Inflammatory macrophage treated with lipopolysaccharide for 1 hour (primary cell): ENCODE results near the gene PTBP3.
"Not testable (repeated sequence)": the region's sequence is repeated elsewhere in the genome, so short reads cannot be mapped to it uniquely, and the experiment has no call there.

Source experiments
- DNase-seq, 2 donors: peaks; one replicate each; pipeline ENCODE4 v3.0.0-alpha.2; 2020 to 2022

Gene PTBP3

DNA sequence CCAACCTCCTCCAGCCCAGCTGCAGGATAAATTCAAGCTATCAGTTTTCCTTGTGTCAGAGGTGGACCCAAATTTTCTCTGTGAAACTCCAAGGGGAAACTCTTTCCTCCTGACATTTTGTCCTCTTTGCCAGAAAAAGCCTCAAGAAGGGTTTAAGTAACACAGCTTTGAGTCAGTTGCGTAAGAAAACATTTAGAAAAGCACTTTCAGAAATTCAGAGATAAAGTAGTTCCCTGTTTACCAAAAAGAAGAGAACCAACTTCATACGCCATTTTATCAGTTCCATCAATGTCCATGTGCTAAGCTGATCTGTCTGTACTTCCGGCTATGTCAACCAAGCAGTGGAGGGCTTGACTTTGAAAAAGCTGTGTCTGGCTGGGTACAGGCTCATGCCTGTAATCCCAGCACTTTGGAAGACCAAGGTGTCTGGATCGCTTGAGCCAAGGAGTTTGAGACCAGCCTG, 138.4 kb downstream of the PTBP3 start:
- DNase-seq, result peak; percentile 56 to 62

DNA sequence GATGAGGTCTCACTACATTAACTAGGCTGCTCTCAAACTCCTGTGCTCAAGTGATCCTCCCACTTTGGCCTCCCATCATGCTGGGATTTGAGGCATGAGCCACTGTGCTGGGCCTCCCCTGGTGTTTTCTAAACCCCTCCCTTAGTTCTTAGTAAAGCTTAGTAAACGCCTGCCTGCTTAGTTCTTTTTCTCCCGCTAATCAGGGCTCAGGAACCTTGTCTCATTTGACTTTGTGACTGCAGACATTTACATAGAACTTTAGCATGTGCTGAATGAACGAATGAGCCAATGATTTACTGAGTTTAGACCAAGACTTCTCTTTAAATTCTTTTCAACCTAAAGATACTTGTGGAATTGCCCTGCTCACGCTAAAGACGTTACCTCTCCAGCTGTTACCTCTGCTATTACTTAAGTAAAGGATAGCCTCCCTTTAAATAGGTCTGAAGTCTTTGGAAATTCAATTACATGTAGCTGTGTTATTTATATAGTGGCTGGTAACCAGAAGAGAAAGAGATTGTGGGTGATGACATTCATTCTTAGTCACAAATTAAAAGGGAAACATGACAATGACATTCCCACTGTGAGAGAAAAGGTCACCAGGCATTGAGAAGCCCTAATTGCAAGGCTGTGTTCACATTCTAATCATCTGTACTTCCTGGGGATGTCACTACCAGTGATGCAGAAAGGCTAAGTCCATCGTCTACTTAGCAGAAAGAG, 139.7 kb downstream of the PTBP3 start:
- peak; percentile 58 to 68 for DNase-seq

DNA sequence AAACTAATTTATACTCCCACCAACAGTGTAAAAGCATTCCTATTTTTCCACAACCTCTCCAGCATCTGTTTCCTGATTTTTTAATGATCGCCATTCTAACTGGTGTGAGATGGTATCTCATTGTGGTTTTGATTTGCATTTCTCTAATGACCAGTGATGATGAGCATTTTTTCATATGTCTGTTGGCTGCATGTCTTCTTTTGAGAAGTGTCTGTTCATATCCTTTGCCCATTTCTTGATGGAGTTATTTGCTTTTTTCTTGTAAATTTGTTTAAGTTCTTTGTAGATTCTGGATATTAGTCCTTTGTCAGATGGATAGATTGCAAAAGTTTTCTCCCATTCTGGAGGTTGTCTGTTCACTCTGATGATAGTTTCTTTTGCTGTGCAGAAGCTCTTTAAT, 143.1 kb downstream of the PTBP3 start:
- not testable (repeated sequence) for DNase-seq

DNA sequence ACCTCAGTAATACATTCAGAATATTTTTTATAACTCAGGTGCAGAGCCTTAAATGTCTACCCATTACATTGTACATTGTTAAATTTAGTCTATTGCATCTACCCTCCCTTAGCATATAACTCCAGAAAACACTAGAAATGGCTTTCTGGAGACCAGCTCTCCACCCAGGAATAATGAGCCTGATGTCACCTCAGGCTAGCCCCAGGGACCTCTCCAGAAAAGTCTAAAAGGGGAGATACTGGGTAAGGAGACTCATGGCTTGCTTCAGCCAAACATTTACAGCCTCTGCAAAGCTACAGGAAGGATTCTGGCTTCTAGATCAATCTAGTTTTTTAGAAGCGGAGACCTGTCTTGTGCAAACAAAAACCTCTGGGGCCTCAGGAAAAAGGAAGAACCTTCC, 144.5 kb downstream of the PTBP3 start:
- DNase-seq, result no peak

DNA sequence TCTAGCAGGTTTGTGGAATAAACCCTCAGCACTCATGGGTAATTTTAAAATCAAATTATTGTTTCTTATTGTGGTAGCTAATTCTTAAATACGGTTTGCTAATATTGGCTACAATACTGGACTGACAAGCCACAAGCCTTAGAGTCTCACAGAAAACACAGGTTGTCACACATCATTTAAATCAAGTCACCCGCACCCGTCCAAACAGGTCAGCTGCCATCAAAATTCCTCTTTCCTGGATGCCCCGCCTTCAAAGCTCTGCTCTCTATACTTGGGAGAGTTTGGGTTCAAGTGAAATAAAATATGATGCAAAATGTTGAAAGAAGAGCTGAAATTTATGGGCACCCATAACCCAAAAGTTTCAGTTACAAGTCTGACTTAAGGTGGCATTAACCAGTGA, 146.0 kb downstream of the PTBP3 start:
- no peak for DNase-seq

DNA sequence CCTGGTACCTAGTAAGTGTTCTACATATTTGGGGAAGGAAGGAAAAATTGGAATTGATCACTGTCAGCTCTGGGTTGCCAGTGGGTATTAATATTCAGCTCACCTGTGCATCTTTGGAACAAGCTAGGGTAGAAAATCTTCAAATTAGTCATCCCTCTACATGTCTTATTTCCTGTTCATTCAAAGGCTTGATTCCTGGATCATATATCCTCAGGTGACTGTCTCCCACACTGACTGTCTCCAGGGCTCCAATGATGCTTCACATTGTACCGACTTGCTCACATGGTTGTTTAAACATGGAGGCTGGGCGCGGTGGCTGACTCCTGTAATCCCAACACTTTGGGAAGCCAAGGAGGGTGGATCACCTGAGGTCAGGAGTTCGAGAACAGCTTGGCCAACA, 146.7 kb downstream of the PTBP3 start:
- no peak for DNase-seq

DNA sequence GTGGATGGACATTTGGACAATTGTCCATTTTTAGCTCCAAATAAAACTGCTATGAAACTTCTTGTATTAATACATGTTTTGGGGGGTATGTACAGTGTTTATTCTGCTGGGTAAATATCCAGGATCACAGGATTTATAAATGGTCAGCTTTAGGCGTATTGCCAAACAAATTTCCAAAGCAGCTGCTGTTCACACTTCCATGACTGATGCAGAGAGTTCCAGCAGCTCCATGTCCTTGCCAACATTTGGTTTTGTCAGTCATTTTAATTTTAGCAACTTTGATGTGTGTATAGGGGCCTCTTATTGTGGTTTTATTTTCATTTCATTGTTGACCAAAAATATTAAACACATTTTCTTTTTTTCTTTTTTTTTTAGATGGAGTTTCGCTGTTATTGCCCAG, 148.5 kb downstream of the PTBP3 start:
- no peak for DNase-seq

DNA sequence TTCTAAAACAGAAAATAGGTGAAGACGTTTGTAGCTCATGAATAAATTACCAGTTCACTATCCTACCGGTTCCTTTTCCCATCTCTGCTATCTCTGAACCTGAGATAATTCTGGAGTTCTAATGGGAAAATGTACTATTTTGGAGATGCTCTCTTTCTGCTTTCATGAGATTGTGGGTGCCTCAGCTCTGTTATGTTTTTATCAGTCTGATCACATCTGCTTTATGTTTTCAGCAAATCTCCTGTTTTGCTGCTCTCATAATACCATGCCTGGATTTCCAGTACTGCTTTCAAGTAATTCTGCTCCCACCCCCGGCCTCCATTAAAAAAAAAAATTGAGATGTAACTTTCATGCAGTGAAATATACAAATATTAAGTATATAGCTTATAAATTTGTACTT, 149.2 kb downstream of the PTBP3 start:
- DNase-seq, result no peak

DNA sequence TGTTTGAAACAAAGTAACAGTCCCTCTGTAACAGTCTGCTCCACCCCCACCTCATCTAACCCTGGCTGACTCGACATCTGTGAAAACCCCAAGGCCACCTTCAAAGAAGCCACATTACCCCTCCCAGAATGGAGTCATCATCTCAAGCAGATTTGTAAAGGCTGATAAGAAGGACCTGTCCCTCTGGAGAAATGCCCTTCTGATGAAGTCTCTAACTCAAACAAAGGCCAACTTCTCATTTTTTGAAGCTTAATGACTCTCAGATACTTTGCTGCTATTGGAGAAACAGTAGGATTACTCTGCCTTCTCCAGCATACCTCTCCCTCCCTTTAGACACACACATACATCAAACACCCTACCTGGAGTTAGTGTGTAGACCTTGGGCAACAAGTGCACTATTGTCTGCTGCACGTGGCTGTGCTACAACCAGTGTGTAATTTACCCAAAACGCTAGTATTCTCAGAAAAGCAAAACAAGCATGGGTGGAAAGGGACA, 153.0 kb downstream of the PTBP3 start:
- peak in 1 of 2 donors; percentile 28 for DNase-seq

DNA sequence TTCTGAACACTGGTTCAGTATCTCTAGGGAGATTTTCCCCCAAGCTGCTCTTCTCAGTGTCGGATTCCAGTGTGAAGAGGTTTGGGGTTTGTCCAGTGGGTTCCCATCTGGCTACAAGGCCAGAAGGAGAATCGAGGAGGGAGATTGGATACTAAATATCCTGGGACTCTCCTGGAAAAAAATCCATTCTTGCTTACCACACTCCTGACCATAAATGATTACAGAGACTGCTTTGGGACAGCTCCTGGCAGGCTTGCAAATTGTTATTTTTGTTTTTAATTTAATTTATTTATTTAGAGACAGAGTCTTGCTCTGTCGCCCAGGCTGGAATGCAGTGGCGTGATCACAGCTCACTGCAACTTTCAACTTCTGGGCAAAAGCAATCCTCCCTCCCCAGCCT, 153.6 kb downstream of the PTBP3 start:
- DNase-seq, result no peak

DNA sequence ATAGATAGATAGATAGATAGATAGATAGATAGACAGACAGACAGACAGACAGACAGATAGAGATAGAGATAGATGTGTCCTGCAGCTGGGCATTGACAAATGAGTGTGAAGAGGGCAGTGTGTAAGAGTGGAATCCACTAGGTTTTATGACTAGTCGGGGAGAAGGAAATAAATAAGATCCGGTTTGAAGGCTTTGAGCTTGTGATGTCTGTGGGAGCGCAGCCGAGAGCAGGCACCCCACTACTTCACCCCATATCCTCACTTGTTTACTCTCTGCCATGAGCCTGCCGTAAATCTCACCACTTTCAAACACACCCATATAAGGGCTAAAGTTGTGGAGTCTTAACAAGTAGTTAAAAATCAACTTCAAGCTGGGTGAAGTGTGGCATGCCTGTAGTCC, 156.9 kb downstream of the PTBP3 start:
- peak; percentile 25 to 59 for DNase-seq

DNA sequence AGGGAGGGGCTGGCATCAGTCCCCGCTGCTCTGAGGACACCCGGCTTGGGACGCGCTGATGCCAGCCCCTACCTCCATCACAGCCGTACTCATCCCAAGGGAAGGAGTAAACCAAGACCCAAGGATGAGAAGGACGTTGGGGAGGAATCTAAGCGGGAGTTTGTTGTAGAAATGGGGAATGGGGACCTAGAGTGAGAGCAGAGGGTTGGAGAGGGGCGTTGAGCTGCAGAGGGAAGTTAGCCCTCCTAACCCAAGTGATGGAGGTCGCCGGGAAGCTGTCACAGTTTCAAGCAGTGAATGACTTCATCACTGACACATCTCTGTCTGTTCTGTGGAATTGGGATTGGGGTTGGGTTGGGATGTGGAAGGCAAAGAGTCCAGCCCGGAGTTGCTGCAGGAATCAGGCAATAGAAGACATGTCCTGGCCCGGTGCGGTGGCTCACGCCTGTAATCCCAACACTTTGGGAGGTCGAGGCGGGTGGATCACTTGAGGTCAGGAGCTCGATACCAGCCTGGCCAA, 157.6 kb downstream of the PTBP3 start:
- no peak for DNase-seq

DNA sequence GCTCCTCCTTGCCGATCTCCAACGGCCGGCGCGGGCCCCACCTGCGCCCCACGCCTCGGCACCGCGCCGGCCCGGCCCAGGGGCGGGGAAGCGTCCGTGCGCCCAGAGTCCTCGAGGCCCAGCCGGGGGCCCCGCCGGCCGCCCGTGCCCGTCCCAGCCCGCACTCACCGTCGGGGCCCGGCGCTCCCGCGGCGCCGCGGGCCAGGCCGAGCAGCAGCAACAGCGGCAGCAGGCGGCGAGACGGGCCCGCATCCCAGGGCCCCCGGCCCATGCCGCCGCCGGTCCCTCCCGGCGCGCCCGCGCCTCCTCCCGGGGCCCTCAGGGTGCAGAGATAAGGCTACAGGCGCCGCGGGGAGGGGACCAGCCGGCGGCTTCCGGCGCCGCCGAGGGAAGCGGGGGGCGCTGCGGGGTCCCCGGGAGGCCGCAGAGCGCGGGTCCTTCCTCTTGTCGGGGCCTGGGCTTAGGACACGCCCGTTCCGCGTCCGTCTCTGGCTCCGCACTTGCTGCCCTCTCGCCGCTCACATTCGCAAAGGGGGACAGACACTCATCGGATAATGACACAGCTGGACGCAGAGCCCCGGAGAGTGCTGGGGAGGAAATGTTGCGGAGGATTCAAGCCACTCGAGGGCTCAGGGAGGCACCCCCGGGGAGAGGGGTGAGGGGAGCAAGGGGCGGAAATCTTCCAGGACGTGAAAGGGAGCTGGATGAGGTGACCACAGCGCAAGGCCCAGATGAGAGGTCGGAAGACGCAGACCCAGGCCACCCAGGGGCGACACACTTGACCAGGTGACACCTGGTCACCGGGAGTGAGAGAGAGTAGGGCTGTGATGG, 158.2 kb downstream of the PTBP3 start, which contains the start of gene SUSD1:
SUSD1 (minus strand) TSS at position 333 of the 831 bp plus-strand sequence; CDS start at position 271, 62 bp downstream.
- peak; percentile 10 to 48 for DNase-seq

DNA sequence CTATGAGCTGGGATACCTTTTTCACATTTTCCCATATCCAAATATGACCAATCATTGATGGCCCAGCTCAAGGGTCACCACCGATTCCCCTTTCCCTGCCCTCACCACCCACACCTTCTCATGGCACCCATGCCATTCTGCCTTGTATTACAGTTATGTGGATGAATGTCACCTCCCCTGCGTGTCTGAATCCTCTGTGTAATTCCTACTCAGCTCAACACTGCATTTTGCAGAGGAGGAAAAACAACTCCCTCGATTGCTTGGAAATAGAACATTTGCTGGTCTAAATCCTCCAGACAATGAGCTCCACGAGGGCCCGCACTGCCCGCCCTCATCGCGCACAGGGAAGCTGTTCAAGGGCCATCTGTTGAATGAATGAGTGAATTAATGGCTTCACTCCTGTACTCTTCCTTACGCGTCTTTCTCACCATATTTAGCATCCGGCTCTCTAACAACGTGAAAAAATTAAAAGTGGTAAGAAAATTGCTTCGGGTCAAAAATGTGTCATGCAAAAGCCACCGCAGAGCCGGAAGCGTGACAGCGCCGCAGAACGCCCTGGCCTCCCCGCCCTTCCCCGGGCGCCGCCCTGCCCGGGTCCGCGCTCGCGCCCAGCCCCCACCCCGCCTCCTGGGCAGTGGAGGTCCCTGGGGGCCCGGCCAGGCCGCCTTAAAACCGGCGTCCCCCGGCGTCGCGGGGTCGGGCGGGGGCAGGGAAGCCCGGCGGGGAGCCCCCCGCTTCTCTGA, 159.0 kb downstream of the PTBP3 start:
- DNase-seq, result peak; percentile 52 to 76

DNA sequence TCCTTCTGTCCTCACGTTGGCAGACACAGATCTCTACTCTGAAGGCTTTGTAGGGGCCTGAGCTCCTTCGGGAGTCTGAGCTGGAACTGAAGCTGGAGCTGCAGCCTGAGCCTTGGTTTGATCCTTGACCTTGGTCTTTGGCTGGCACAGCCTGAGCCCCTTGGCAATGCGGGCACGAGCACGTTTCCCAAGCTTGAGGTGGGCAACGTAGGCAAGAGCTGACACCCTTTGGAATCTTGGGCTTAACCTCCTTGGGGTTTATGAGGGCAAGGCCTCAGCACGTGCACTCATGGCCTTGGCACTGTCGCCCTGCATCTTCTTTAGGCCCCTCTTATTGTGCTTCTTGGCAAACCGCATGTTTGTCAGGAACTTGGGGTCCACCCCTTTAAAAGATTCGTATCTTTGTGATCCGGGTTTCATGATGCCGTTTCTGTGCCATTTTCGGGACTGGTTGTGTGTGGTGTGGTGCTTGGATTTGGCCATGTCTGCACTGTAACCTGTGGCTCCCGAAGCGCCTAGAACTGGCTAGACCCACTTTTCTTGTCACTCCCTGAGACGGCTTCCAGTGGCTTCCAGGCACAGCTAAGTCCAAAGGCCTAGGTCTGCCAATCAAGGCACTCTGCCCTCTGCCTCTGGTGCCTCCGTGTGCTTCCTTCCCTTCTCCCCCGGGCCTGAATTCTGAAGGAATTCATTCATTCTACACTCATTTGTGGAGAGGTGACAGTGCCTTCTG, 159.8 kb downstream of the PTBP3 start:
- no peak for DNase-seq

DNA sequence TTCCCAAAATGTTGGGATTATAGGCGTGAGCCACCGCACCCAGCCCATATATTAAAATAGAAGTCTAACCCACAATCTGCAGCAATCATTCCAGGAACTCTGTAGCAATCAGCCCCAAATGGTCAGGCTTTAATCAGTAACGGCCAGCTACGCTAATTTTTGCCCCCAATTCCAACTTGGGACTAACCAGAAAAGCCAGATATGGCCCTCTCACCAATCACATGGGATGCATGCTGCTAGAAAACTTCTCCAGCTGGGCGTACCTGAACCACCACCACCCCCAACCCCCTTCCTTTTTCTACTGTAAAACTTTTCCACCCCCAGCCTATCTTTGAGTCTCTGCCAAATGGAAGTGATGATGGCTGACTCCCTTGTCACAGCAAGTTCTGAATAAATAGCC, 162.5 kb downstream of the PTBP3 start:
- DNase-seq, result no peak

DNA sequence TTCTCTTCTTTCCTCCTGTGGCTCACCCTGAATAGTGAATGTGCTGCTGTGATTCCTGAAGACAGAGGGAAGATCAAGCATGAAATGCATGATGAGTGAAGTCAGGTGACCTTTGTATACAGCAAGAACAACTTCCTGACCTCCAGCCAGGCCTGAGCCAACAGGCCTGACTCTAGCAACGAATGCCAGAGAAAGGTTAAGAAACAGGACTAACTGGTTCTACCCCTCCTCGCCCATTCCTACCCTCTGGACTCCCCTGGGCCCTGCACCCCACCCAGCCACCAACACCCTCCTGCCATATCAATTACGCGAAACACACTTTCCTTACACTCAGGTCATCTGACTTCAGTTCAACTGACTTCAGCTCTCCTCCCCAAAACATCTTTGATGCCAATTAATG, 163.2 kb downstream of the PTBP3 start:
- DNase-seq, result no peak

DNA sequence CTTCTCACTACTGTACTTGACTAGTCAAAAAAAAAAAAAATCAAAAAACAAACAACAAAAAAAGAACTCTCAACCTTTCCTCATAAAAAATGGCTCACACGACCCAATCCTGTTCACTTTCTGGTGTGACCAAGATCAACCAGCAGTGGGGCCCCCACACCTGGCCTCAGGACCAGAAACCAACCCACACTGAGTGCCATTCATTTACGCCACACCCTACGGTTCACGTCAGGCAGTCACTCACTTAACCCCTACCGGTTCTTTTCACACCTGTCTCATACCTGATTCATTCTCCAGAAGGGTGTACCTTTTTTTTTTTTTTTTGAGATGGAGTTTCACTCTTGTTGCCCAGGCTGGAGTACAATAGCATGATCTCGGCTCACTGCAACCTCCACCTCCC, 164.1 kb downstream of the PTBP3 start:
- no peak for DNase-seq

DNA sequence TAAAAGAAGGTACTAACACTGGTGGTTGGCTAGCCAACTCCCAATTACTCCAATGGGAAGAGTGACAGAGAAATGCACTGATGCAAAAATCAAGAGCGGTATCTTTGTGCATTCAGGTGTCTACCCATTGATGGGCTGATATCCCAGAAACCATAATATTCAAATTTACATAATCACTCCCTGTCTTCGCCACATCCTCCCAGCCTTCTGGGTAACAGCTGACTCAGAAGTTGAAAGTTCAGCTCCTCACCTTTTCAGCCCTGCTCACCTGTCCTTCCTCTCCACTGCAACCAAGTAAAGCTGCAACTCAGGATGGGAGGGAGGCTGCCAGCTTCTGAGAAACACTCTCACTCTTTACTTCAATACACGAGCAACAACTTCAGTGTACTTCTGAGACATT, 165.2 kb downstream of the PTBP3 start:
- no peak for DNase-seq
